ENCODE data around the gene KCNAB1. TPM values are rescaled to one million over a fixed set of nuclear protein-coding genes. Genes with fewer than 3 reads are reported as not detected.

KCNAB1 gene
- total RNA-seq, 4 donors from 2014 or later = 0.20 to 3.0 (median 1.6) TPM

DNA sequence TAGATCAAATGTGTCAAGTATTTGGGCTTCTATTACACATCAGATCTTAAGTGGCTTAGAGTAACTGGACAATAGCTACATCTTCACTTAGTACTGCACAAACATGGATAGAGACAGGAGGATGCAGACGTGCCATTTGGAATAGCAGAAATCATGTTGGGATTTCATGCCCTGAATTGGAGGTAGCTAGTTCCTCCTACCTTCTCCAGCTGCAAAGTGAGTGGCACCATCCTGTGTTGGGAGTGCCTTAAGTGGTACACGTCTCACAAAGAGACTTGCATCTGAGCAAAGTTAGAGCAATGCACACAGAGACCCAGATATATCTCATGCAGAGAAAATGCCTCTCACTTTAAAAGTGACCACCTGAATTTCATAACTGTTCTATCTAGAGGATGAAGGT lies 298.1 kb downstream of the KCNAB1 start:
- in situ Hi-C loops (cut with MboI; ENCODE audit: low pct_ligation_motif_present in 1 of 4, low pct_unique_long_range_greater_than_20kb in 1 of 4, low sequenced_read_pairs in 3 of 4) (no loop called here), intact Hi-C loops (cut with DNase I; ENCODE audit: low total_unique reads) (no loop called here)
- Histone ChIP-seq H3K4me3 (no peak overlapping the region), H3K4me1 (no peaks in the 10 kb centered on the region), H3K36me3 (no peaks in the 10 kb centered on the region), H3K27me3 (no peaks in the 10 kb centered on the region), H3K9me3 (no peaks in the 10 kb centered on the region), H3K27ac (no peak overlapping the region)
- DNase-seq = no peak
- no peak for TF ChIP-seq POLR2A (IDR thresholded peaks at IDR 0.05)
- no peak for TF ChIP-seq EP300 (IDR thresholded peaks at IDR 0.05; ENCODE audit: low read depth)
- TF ChIP-seq POLR2AphosphoS5 (IDR thresholded peaks at IDR 0.05) = no peak
- no peak for TF ChIP-seq CTCF (IDR thresholded peaks at IDR 0.05)
- 77 to 83% methylated on average over 1 to 2 of the region's 2 CpGs for WGBS, 2 donors (ENCODE audit: low coverage in 1 of 2)

DNA sequence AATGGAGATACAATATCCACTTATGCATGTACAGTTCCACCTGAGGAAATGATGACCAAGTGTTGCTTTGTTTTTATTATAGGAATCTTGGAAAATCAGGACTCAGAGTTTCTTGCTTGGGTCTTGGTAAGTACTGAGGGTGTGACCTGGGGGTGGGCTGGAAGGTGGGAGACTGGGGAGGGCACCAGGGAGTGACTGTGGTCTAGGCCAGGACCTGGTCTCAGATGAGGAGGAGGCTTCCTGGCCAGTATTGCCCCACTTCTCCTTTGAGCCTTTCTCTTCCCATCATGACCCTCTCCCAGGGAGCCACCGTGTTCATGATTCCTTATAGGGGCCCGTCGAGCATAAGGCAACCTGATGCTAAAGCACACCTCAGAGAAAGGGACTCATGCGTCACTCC lies 301.2 kb downstream of the KCNAB1 start:
- in situ Hi-C loops (cut with MboI; ENCODE audit: low pct_ligation_motif_present in 1 of 4, low pct_unique_long_range_greater_than_20kb in 1 of 4, low sequenced_read_pairs in 3 of 4) (no loop called here), intact Hi-C loops (cut with DNase I; ENCODE audit: low total_unique reads) (no loop called here)
- H3K4me3 ChIP-seq = no peak overlapping the region
- WGBS, 2 donors (ENCODE audit: low coverage in 1 of 2) = 86 to 91% methylated on average over 4 of the region's 4 CpGs
- no peak for DNase-seq
- H3K36me3 ChIP-seq = no peaks in the 10 kb centered on the region
- TF ChIP-seq POLR2A (IDR thresholded peaks at IDR 0.05) = no peak
- no peaks in the 10 kb centered on the region for H3K27me3 ChIP-seq
- no peak overlapping the region for H3K27ac ChIP-seq
- no peaks in the 10 kb centered on the region for H3K9me3 ChIP-seq
- no peaks in the 10 kb centered on the region for H3K4me1 ChIP-seq

- Histone ChIP-seq H3K4me3 (no peak overlapping the region), H3K27me3 (no peaks in the 10 kb centered on the region), H3K4me1 (peaks cover 0 to 3% (median 0%) of the 10 kb centered on the region in 4 donors), H3K9me3 (no peaks in the 10 kb centered on the region), H3K36me3 (no peaks in the 10 kb centered on the region), H3K27ac (no peak overlapping the region)
- in situ Hi-C loops (cut with MboI; ENCODE audit: low pct_ligation_motif_present in 1 of 4, low pct_unique_long_range_greater_than_20kb in 1 of 4, low sequenced_read_pairs in 3 of 4) (no loop called here), intact Hi-C loops (cut with DNase I; ENCODE audit: low total_unique reads) (no loop called here)
- DNase-seq = no peak
- TF ChIP-seq CTCF (IDR thresholded peaks at IDR 0.05) (no peak), POLR2AphosphoS5 (IDR thresholded peaks at IDR 0.05) (no peak), POLR2A (IDR thresholded peaks at IDR 0.05) (no peak), EP300 (IDR thresholded peaks at IDR 0.05; ENCODE audit: low read depth) (no peak)
Observed at GRCh38 chr3:156424758-156425157, 304.4 kb downstream of the KCNAB1 start.

DNA sequence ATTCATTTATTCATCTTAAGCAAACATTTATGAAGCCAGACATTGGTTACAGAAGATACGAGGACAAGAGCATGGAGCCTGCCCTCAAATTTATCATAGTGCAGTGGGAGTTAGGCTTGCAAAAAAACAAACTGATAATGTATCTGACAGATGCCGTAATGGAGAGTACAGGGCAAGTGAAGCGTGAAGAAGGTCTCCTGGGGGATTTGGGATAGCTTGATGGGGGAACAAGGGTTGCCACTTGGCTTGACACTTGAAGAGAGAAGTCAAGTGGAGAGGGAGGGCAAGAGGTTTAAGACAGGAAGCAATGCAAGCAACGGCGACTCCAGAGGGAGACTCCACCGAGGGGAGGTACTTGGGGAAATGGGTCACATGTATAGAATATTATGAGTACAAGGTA lies 305.3 kb downstream of the KCNAB1 start:
- DNase-seq = no peak
- intact Hi-C loops (cut with DNase I; ENCODE audit: low total_unique reads) (no loop called here), in situ Hi-C loops (cut with MboI; ENCODE audit: low pct_ligation_motif_present in 1 of 4, low pct_unique_long_range_greater_than_20kb in 1 of 4, low sequenced_read_pairs in 3 of 4) (no loop called here)
- no peaks in the 10 kb centered on the region for H3K36me3 ChIP-seq
- WGBS, 2 donors (ENCODE audit: low coverage in 1 of 2) = 69 to 89% methylated on average over 6 of the region's 6 CpGs
- H3K27ac ChIP-seq = no peak overlapping the region
- no peak overlapping the region for H3K4me3 ChIP-seq
- peaks cover 0 to 3% (median 0%) of the 10 kb centered on the region in 4 donors for H3K4me1 ChIP-seq
- TF ChIP-seq POLR2AphosphoS5 (IDR thresholded peaks at IDR 0.05) = no peak
- no peak for TF ChIP-seq POLR2A (IDR thresholded peaks at IDR 0.05)
- TF ChIP-seq EP300 (IDR thresholded peaks at IDR 0.05; ENCODE audit: low read depth) = no peak
- TF ChIP-seq CTCF (IDR thresholded peaks at IDR 0.05) = no peak
- no peaks in the 10 kb centered on the region for H3K9me3 ChIP-seq
- no peaks in the 10 kb centered on the region for H3K27me3 ChIP-seq

DNA sequence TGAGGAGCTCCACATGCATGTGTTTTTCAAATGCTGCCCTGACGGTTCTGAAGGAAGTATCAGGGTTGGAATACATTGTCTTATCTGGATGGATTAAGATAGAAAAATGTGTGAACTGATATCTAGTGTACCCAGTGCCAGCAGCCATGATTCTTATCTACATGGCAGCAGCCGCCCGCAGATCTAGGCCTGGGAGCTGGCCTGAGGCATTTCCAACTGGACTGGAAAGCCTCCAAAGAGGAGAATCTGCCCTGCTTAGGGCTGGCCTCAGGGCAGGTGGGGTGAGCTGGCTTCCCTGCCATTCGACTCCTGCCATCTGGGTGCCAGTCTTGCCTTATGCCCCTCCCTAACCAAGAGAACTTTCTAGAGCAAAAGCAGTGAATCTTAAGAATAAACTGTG lies 308.7 kb downstream of the KCNAB1 start:
- TF ChIP-seq EP300 (IDR thresholded peaks at IDR 0.05; ENCODE audit: low read depth) = no peak
- TF ChIP-seq POLR2A (IDR thresholded peaks at IDR 0.05) = no peak
- no peak for TF ChIP-seq POLR2AphosphoS5 (IDR thresholded peaks at IDR 0.05)
- no peak for TF ChIP-seq CTCF (IDR thresholded peaks at IDR 0.05)
- H3K27ac ChIP-seq = peak overlapping the region in 3 of 4 donors; percentile 21 to 50 (median 40)
- H3K9me3 ChIP-seq = no peaks in the 10 kb centered on the region
- in situ Hi-C loops (cut with MboI; ENCODE audit: low pct_ligation_motif_present in 1 of 4, low pct_unique_long_range_greater_than_20kb in 1 of 4, low sequenced_read_pairs in 3 of 4) (no loop called here), intact Hi-C loops (cut with DNase I; ENCODE audit: low total_unique reads) (no loop called here)
- peaks cover 0 to 3% (median 0%) of the 10 kb centered on the region in 4 donors for H3K4me1 ChIP-seq
- H3K4me3 ChIP-seq = no peak overlapping the region
- H3K36me3 ChIP-seq = no peaks in the 10 kb centered on the region
- no peak for DNase-seq
- 64 to 71% methylated on average over 2 to 4 of the region's 4 CpGs for WGBS, 2 donors (ENCODE audit: low coverage in 1 of 2)
- H3K27me3 ChIP-seq = no peaks in the 10 kb centered on the region

Measured in transverse colon (tissue), 4 donors.